Natural killer cell treated with Interleukin-12 subunit alpha and Interleukin-12 subunit beta and Interleukin-15 and Interleukin-18, amount 100 ng/mL, for 72 hours (primary cell): ENCODE measurements around the gene OR2V1. TPM values are rescaled to one million over a fixed set of nuclear protein-coding genes. Genes with fewer than 3 reads are reported as not detected.
"Not testable (repeated sequence)": the region's sequence is repeated elsewhere in the genome, so short reads cannot be mapped to it uniquely, and the experiment has no call there.

Source experiments
- ATAC-seq, 2 donors: fragments of 150-1000 bp; cut with Tn5 transposase in 1 of 2; sonication (Bioruptor Pico), chemical (Tn5 transposase) in 1 of 2; 2 replicates each; pipeline ENCODE4 v1.10.0; 2021
- DNase-seq: peaks from one replicate; pipeline ENCODE4 v3.0.0; 2022; ENCODE audit warnings: low spot score
- H3K27ac Mint-ChIP-seq, 2 donors: 1 replicate in 1 of 2; 2 replicates in 1 of 2; pipeline ENCODE4 v1.8.0; 2022; ENCODE audit warnings: mixed read lengths in 2 of 2, mild to moderate bottlenecking in 1 of 2, moderate library complexity in 1 of 2
- H3K27me3 Mint-ChIP-seq, 2 donors: 1 replicate in 1 of 2; 2 replicates in 1 of 2; pipeline ENCODE4 v1.8.0; 2022; ENCODE audit warnings: mixed read lengths in 2 of 2
- H3K36me3 Mint-ChIP-seq: one replicate; pipeline ENCODE4 v1.8.0; 2022; ENCODE audit warnings: mixed read lengths
- H3K4me1 Mint-ChIP-seq, 2 donors: 1 replicate in 1 of 2; 2 replicates in 1 of 2; pipeline ENCODE4 v1.8.0; 2022; ENCODE audit warnings: low read depth in 2 of 2, mixed read lengths in 2 of 2, mild to moderate bottlenecking in 1 of 2
- H3K4me3 Mint-ChIP-seq: one replicate; pipeline ENCODE4 v1.8.0; 2022; ENCODE audit warnings: mixed read lengths
- H3K9me3 Mint-ChIP-seq: 2 replicates; pipeline ENCODE4 v1.8.0; 2022; ENCODE audit warnings: mixed read lengths
- total RNA-seq, 2 donors: library from RNA; stranded (reverse); gene quantifications; one replicate each; pipeline ENCODE4 v1.2.3, GENCODE V29; 2022

Gene OR2V1, protein sequence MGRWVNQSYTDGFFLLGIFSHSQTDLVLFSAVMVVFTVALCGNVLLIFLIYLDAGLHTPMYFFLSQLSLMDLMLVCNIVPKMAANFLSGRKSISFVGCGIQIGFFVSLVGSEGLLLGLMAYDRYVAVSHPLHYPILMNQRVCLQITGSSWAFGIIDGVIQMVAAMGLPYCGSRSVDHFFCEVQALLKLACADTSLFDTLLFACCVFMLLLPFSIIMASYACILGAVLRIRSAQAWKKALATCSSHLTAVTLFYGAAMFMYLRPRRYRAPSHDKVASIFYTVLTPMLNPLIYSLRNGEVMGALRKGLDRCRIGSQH
- not detected for total RNA-seq

DNA sequence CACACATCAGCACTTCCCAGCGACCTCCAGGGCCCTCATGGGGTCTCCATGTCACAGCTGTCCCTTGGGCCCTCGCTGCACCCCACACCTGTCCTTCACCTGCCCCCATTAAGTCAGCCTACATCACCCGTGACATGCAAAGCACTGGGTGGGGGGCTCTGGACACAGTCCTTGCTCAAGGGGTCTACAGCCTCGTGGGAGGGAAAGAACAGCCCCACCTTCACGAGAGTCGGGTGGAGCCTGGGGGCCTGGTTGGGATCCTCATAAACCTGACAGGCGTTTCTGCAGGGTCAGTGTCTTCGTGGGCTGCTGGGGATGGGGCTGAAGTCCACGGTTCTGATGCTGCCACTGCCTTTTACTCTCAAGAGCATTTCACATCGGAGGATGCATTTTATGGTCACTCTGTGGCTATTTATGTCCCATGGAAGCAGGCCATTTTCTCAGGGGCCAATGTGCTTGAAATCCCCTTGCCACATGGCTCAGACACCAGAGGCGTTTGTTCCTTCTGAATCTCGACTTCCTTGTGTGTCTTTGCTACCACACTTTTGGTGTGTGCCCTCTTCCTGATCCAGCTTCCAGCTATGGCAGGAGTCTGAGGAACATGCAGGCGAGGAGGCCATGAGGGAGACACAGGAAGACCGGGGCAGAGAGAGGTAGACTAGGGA lies at the start of gene OR2V1:
TSS of gene OR2V1 (minus strand) at position 338 of the 665 bp plus-strand sequence. CDS start 5,865 bp downstream, outside the sequence.
- H3K27ac Mint-ChIP-seq, result no peak within 1 kb of the TSS

DNA sequence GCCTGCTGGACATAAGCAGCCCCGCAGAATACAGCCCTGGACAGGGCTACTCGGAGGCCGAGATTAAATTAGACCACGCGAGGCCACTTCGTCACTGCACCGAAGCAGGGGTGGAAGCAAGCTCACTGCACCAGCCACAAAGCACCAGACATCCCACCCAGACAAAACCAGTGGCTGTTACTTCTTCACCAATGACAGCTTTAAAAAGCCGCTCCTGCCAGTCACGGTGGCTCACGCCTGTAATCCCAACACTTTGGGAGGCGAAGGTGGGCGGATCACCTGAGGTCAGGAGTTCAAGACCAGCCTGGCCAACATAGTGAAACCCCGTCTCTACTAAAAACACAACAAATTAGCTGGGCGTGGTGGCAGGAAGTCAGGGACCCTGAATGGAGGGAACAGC lies 46.6 kb upstream of the OR2V1 start:
- ATAC-seq, H3K9me3 Mint-ChIP-seq, DNase-seq, H3K4me3 Mint-ChIP-seq, H3K27ac Mint-ChIP-seq, H3K36me3 Mint-ChIP-seq: not testable (repeated sequence)
- H3K4me1 Mint-ChIP-seq, result peaks cover 16 to 21% of the 10 kb centered on the region in 2 donors
- H3K27me3 Mint-ChIP-seq, result peaks cover 17 to 18% of the 10 kb centered on the region in 2 donors

More for the DNA sequence above, at the start of gene OR2V1:
- DNase-seq (no peak), ATAC-seq (no peak)
- Mint-ChIP-seq H3K27me3 (peaks cover 44 to 71% of the 10 kb centered on the region in 2 donors), H3K4me3 (no peak within 1 kb of the TSS), H3K4me1 (no peaks in the 10 kb centered on the region), H3K36me3 (peaks cover 7% of the 10 kb centered on the region), H3K9me3 (no peaks in the 10 kb centered on the region)

DNA sequence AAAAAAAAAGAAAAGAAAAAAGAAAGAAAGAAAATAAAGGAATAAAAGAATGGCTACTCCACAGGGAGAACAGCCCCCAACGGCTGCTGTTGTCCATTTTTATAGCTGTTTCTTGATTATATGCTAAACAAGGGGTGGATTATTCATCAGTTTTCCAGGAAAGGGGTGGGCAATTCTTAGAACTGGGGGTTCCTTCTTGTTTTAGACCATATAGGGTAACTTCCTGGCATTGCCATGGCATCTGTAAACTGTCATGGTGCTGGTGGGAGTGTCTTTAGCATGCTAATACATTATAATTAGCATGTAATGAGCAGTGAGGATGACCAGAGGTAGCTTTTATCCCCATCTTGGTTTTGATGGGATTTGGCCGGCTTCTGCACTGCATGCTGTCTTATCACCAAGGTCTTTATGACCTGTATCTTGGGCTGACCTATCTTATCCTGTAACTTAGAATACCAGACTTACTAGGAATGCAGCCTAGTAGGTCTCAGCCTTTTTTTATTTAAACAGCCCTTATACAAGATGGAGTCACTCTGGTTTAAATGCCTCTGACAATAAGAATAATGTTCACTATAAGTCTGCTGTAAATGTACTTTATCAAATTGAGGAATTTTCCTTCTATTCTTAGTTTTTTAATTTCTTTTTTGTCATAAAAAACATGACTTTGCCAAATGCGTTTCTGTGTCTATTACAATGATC lies 45.4 kb upstream of the OR2V1 start:
- peaks cover 14 to 17% of the 10 kb centered on the region in 2 donors for H3K27me3 Mint-ChIP-seq

DNA sequence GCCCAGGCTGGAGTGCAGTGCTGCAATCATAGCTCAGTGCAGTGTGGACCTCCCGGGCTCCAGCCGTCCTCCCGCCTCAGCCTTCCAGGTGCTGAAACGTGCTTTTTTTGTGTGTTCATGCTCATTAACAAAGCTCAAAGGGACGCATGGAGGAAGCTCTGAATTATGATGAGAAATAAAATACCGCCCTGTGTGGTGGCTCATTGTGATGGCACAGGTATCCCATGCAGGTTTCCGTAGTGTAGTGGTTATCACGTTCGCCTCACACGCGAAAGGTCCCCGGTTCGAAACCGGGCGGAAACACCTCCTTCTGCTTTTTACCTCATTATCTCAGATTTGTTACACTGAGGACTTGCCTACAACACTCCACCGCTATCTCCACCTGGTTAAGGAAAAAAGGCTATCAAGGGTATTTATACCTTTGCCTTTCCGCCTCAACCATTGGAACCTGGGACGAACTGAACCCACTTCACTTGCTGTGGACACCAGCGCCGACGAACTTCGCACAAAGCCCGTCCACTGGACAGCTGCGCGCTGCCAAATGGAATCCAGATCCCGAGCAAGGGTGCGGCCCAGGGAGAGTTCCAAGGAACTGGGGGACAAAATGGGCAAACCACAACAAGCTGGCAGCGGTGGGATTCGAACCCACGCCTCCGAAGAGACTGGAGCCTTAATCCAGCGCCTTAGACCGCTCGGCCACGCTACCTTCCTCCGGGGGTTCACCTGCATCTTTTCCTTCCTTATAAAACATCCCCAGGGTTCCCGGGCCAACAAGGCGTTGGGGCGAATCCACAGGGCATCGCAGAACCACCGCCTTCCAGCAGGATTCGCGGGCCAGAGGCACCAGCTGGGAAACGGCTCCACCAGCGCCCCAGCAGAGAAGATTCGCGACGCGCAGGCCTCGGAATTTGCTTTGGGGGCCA lies 42.7 kb upstream of the OR2V1 start:
- Mint-ChIP-seq H3K27me3 (peaks cover 25 to 39% of the 10 kb centered on the region in 2 donors), H3K9me3 (no peaks in the 10 kb centered on the region), H3K27ac (peak overlapping the region; percentile 4 to 71), H3K4me1 (peaks cover 28 to 38% of the 10 kb centered on the region in 2 donors), H3K36me3 (peaks cover 8% of the 10 kb centered on the region), H3K4me3 (peak overlapping the region; percentile 84)
- no peak for DNase-seq
- peak; percentile 64 to 75 for ATAC-seq

More for the DNA sequence above, 45.4 kb upstream of the OR2V1 start:
- ATAC-seq (no peak), DNase-seq (no peak)
- Mint-ChIP-seq H3K4me1 (peaks cover 10 to 15% of the 10 kb centered on the region in 2 donors), H3K36me3 (no peaks in the 10 kb centered on the region), H3K27ac (no peak overlapping the region), H3K9me3 (no peaks in the 10 kb centered on the region), H3K4me3 (no peak overlapping the region)

DNA sequence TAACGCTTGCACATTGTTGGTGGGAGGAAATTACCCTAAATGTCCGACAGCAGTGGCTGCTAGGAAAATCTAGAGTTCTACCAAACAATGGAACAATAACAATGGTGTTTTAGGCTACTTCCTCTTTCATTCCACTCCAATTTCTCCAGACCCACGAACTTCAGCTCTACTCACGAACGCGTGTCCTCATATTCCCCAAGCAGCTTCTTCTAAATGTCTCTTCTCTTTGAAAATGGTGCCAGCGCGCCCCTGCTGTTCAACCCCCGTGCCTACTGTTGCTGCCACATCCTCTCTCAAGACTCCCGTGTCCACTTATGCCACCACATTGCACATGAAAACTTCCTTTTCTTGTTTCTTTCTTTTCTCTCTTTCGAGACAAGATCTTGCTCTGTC lies 42.1 kb upstream of the OR2V1 start:
- H3K9me3 Mint-ChIP-seq, result no peaks in the 10 kb centered on the region
- peaks cover 25 to 40% of the 10 kb centered on the region in 2 donors for H3K27me3 Mint-ChIP-seq
- DNase-seq, result no peak
- ATAC-seq, result peak in 1 of 2 donors; percentile 56
- peaks cover 29 to 38% of the 10 kb centered on the region in 2 donors for H3K4me1 Mint-ChIP-seq
- peaks cover 8% of the 10 kb centered on the region for H3K36me3 Mint-ChIP-seq
- H3K27ac Mint-ChIP-seq, result peak overlapping the region; percentile 4 to 71
- peak overlapping the region; percentile 84 for H3K4me3 Mint-ChIP-seq

DNA sequence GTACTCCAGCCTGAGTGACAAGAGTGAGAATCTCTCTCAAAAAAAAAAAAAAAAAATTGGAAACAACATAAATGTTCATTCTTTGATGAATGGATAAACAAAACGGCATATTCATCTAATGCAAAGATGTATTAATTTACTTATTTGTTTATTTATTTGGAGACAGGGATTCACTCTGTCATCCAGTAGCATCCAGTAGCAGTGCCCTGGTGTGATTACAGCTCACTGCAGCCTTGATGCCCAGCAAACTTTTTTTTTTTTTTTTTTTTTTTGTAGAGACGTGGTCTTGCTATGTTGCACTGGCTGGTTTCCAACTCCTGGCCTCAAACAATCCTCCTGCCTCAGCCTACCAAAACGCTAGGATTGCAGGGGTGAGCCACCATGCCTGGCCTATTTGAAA lies 40.8 kb upstream of the OR2V1 start:
- no peak for DNase-seq
- Mint-ChIP-seq H3K27me3 (peaks cover 32 to 52% of the 10 kb centered on the region in 2 donors), H3K36me3 (peaks cover 8% of the 10 kb centered on the region), H3K9me3 (no peaks in the 10 kb centered on the region), H3K4me3 (no peak overlapping the region), H3K27ac (no peak overlapping the region), H3K4me1 (peaks cover 38 to 44% of the 10 kb centered on the region in 2 donors)
- no peak for ATAC-seq

DNA sequence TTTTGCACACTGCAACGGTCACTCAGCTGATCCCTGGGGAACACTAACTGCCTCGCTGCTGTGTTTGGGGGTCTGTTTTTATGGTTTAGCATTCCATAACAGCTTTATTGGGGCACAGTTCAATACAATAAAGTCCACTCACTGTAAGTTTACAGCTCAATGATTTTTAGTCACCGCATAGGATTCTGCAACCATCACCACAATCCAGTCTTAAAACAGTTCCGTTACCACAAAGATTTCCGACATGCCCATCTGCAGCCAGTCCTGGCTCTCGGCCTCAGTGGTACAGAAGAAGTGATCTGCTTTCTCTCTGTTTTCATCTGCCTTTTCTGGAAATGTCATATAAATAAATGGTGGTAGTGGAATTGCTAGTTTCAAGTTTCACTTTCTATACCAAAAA lies 40.0 kb upstream of the OR2V1 start:
- H3K9me3 Mint-ChIP-seq, result no peaks in the 10 kb centered on the region

DNA sequence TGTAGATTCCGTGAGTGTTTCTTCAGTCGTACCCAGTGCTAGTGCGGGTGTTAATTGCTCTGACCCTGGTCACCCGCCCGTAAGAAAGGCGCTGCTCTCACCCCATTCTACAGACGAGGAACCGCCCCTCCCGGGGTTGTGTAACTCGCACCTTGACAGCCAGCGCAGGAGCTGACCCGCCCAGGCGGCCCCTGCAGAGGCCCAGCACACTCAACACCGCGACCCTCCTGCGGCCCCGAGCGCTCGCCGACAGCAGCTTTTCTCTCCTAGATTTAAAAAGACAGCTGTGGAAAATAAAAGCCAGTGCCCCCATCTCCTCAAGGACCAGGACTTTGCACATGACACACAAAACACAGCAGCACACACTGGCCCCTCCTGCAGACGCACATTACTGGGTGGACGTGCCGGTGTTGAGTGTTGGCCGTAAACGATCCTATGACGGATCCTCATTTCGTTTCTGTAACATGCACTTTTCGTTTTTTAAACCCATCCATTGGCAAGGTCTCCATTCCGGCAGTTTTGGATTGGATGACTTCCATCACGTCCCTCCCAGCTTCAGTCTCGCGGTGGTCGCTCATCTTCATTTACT lies 39.4 kb upstream of the OR2V1 start:
- peaks cover 40 to 67% of the 10 kb centered on the region in 2 donors for H3K27me3 Mint-ChIP-seq
- peaks cover 44 to 47% of the 10 kb centered on the region in 2 donors for H3K4me1 Mint-ChIP-seq
- H3K36me3 Mint-ChIP-seq, result peaks cover 8% of the 10 kb centered on the region
- peak overlapping the region; percentile 46 to 75 for H3K27ac Mint-ChIP-seq
- no peak for DNase-seq
- no peaks in the 10 kb centered on the region for H3K9me3 Mint-ChIP-seq
- peak overlapping the region; percentile 71 for H3K4me3 Mint-ChIP-seq
- peak; percentile 12 to 49 for ATAC-seq

More for the DNA sequence above, 40.0 kb upstream of the OR2V1 start:
- Mint-ChIP-seq H3K36me3 (peaks cover 8% of the 10 kb centered on the region), H3K4me3 (peak overlapping the region; percentile 71), H3K4me1 (peaks cover 41 to 47% of the 10 kb centered on the region in 2 donors), H3K27ac (no peak overlapping the region), H3K27me3 (peaks cover 37 to 60% of the 10 kb centered on the region in 2 donors)
- DNase-seq, result no peak
- no peak for ATAC-seq

DNA sequence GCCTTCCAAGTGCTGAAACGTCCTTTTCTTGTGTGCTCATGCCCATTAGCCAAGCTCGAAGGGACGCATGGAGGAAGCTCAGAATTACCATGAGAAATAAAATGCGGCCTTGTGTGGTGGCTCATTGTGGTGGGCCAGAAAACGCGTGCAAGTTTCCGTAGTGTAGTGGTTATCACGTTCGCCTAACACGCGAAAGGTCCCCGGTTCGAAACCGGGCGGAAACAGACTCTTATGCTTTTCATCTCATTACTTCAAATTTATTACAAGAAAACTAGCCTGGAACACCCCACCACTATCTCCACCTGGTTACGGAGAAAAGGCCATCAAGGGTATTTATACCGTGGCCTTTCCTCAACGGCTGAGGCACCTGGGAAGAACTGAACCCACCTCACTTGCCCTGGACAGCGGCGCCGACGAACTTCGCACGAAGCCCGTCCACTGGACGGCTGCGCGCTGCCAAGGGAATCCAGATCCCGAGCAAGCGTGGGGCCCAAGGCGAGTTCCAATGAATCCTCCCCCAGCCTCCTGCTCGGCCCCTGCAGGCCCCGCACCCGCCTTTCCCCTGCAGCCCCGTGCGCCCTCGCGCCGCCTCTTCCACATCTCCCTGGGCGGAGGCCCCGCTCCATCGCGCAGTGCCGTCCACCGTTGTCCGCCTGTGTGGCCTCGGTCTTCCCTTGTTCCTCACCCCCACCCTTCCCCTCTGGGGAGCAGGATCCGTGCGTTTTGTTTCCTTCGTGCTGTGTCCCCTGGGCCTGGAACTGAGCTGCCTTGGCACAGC lies 38.7 kb upstream of the OR2V1 start:
- peaks cover 46 to 47% of the 10 kb centered on the region in 2 donors for H3K4me1 Mint-ChIP-seq
- ATAC-seq (peak; percentile 61 to 75), DNase-seq (peak; percentile 79)
- not testable (repeated sequence) for H3K36me3 Mint-ChIP-seq, H3K9me3 Mint-ChIP-seq
- peaks cover 40 to 69% of the 10 kb centered on the region in 2 donors for H3K27me3 Mint-ChIP-seq
- peak overlapping the region; percentile 46 to 75 for H3K27ac Mint-ChIP-seq
- H3K4me3 Mint-ChIP-seq, result peak overlapping the region; percentile 71

DNA sequence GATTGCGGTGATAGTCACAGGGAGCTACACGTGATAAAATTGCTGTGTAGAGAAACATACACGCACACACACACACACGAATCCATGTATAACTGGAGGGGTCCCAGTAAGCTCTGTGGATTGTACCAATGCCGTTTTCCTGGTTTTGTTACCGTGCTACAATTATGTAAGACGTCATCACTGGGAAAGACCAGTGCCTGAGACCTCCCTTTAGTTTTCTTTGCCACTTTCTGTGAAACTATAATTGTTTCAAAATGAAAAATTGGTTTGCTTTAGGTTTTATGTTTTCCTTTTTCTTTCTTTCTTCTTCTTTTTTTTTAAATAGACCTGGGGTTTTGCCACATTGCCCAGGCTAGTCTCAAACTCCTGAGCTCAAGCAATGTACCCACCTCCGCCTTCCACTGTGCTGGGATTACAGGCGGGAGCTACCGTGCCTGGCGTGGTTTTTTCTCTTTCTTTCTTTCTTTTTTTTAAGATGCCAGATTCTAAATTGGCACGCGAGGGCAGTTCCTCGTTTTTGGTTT lies 37.7 kb upstream of the OR2V1 start:
- Mint-ChIP-seq H3K27me3 (peaks cover 40 to 74% of the 10 kb centered on the region in 2 donors), H3K4me1 (peaks cover 46 to 49% of the 10 kb centered on the region in 2 donors), H3K36me3 (peaks cover 8% of the 10 kb centered on the region), H3K4me3 (peak overlapping the region; percentile 71), H3K9me3 (no peaks in the 10 kb centered on the region), H3K27ac (peak overlapping the region in 1 of 2 donors; percentile 46)
- DNase-seq, result no peak
- ATAC-seq, result no peak

DNA sequence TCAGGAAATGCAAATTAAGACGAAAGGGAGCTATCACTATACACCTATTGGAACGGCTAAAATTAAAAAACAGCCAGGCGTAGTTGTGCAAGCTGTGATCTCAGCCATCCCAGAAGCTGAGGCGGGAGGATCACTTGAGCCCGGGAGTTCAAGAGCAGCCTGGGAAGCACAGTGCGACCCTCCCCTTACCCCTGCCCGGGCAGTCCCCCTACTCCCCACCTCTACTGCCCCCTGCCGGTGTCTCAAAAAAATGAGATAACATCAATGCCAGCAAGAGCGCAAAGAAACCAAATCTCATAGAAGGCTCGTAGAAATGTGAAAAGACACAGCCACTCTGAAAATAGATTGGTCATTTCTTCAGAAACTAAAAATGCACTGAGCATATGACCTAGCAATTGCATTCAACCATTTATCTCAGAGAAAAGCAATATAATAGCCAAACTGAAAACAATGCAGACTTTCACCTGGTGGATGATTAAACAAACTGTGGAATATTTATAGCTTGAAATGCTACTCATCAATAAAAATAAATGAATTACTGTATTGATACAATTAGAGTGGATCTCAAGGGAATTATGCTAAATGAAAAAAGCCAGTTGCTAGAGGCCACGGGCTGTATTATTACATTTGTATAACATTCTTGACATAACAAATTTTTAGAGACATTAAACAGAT lies 37.0 kb upstream of the OR2V1 start:
- H3K4me3 Mint-ChIP-seq, result no peak overlapping the region
- no peak for ATAC-seq
- no peak for DNase-seq
- H3K27me3 Mint-ChIP-seq, result peaks cover 36 to 70% of the 10 kb centered on the region in 2 donors
- H3K36me3 Mint-ChIP-seq, result peaks cover 8% of the 10 kb centered on the region
- H3K27ac Mint-ChIP-seq, result no peak overlapping the region
- peaks cover 42 to 43% of the 10 kb centered on the region in 2 donors for H3K4me1 Mint-ChIP-seq
- H3K9me3 Mint-ChIP-seq, result no peaks in the 10 kb centered on the region
